HTERT RPE-1 (cell line): ENCODE measurements around the gene TADA1.

ENCODE experiments used
- in situ Hi-C: fragments of 300-500 bp; cut with MboI; formaldehyde crosslinking; loops from 4 replicates; pipeline ENCODE4 v1.14.3; 2020; ENCODE audit warnings: low sequenced_read_pairs

TADA1 gene, protein sequence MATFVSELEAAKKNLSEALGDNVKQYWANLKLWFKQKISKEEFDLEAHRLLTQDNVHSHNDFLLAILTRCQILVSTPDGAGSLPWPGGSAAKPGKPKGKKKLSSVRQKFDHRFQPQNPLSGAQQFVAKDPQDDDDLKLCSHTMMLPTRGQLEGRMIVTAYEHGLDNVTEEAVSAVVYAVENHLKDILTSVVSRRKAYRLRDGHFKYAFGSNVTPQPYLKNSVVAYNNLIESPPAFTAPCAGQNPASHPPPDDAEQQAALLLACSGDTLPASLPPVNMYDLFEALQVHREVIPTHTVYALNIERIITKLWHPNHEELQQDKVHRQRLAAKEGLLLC

DNA sequence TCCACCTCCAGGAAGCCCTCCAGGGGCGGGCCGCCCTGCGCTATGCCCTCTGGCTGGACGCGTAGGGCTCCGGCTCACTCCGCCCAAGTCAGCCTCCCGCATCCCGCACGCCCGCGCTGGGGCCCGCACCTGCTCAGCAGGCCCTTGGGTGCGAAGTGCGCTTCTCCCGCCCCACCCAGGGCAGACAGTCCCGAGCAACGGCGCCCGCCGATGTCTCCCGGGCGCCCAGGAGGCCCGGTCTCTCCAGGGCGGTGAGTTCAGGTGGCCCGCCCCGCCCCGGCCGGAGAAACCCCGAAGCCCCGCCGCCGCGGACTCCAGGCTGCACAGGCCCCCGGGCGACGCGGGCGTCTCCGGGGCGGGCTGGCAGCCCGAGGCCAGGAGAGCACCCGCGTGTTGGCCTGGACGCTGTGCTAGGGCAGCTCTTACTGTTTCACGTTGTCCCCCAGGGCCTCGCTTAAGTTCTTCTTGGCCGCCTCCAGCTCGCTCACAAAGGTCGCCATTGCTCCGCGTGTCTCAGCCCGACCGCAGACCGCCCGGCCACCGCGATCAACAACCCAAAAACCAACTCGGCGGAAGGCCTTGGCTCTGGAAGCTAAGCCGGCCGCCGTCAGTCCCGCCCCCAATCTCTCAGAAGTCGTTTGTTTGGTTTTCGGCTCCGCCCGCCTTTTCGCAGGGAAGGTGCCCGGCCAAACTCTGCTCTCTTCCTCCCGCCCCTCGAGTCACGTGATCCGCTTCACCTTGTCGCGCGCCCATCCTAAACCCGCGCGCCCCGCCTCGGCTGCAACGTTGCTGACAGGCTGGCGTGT is at the start of gene TADA1:
TSS of gene TADA1 (minus strand) at position 531 of the 806 bp plus-strand sequence. CDS start at position 500, 31 bp downstream.
- in situ Hi-C loops = no loop called here

DNA sequence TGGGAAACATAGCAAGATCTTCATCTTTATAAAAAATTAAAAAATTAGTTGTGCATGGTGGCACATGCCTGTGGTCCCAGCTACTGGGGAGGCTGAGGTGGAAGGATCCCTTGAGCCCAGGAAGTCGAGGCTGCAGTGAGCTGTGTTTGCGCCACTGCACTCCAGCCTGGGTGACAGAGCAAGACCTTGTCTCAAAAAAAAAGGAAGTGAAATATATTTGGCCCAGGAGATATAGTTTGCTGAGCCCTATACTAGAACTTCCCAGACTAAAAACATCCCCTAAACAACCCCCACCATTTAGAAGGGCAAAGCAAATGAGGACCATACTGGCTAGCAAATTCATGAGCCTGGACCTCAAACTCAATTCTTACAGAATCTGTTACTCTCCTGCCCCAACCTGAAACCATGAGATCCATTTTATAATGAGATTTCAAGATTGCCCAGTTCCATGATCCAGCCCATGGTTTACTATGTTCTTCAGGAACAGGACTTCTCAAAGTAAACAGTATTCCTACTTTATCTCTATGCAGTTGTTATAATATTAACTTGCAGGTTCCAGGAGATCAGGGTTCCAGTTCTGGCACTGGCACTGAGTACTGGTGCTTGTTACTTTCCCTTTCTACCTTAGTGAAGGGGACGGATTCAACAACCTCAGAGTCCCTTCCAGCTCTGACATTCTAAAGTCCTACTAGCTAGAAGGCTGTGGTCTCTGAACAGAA is 48.9 kb upstream of the TADA1 start:
- in situ Hi-C loops = no loop called here

DNA sequence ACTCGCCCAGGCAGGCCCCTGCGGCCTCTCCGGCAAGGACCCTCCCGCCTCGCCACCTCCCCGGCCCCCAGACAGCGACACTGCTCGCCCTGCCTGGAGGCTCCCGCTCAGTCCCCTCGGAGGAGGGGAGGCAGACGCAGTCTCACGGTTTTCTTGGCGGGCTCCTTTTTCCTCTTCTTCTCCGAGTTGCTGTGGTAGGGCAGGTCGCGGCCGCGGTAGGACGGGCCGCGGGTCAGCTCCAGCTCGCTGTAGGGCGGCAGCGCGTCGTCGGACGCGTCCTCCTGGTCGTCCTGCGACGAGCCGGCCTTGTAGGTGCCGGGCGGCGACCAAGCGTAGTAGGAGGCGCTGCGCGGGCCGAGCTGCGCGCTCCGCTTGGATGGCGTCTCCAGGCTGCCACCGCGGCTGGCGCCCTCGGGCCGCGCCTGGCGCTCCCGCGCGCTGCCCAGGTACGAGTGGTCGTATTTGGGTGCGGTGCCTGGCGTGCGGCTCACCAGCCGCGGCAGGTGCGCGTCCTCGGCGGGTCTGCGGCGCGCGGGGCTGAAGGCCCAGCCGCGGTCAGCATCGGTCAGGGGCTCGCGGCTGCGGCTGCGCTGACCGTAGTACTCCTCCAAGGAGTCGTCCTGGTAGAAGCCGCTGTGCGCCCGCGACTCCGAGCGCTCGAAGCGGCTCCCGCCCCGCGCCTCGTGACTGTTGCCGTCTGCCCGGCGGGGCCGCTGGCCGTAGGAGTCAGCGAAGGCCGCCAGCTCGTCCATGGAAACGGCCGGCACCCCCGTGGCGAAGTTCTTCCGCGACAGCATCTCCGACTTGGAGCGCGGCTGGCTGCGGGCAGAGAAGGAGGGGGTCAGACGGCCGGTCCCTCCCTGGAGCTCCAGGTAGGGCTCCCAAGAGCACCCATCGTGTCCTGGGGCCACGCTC is 44.8 kb upstream of the TADA1 start:
- in situ Hi-C loops = no loop called here

DNA sequence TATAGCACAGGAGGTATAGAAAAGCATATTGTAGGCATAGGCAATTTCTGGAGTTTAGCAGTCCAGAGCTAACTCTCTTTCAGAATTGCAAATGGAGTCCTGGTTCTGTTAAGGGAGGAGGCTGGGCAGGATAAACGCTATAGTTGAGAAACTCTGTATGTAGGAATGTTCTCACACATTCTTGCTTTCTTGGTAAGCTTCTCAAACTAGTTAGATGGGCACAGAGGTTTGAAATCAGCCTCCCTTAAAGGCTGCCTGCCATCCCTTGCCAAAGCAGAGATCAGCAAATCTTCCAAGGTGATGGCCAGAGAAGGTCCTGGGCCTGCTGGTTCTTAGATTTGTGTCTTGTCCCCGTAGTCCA is 42.9 kb upstream of the TADA1 start:
- in situ Hi-C loops = no loop called here

DNA sequence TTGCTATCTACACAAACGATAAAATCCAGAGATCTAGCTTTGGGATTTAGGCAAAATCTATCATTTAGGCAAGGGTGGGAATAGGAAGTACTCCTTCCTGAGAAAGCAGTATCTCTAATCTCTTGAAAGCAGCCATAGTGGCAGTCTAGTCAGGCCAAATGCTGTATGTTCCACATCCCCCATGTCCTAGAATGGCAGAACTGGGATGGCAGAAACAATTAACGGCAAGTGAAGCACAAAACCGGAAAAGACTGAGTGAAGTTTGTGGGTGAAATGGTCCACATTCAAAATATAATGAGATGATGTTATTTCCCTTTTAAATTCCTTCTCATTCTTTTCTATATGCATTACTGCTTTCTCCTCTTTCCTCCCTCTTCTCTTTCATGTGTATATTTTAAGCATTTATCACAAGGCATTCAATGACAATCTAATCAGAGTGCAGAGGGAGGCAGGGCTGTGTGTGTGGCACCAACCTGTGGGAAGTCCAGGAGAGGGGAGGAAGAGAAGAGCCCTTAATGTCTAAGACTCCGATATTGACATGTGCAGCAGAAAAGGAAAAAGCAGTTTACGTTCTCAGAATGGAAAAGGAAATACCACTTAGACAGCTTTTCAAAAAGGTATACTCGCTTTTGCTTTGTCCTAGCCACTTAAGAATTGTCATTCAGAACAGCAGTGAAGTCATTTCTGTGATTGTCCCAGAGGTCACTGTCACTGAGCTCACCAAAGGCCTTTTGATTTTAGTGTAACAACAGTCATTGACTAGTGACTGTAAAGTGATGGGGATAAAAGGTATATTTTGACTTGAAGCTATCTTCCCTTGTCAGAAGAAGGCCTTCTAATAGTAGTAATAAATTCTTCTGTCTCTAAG is 42.3 kb upstream of the TADA1 start:
- in situ Hi-C loops = no loop called here

DNA sequence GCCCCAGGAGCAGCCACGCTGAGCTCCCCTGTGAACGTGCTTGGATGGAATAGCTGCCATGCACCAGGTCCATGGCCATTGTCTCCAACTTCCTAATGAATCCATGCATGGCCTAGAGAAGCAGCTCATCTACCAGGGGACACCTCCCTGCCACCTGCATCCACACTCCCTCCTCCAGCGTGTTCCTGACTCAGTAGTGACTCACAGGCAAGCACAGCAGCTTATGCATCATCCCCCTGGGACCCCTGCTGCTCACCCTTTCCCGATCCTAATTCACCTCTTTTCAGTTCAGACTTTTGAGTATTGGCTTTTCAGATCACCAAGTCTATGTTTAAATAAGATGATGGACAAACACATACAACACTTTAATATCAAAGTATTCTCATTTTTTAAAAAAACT is 39.9 kb upstream of the TADA1 start:
- in situ Hi-C loops = no loop called here

DNA sequence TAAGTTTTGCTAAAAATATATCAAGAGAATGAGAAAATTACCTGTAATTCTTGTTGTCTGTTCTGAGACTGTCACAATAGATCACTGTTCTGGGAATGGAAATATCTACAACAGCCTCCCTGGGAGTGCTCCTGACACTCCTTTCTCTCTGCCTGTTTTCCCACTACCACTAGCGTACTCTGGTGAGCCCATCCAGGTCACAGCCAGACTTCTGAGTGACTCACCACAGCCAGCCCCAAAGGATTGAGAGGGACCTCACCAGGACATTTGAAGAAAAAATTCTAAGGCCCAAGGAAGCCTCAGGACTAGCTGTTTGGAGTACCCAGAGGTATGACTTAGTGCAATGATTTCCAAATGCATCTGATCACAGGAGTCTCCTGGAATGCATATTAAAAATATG is 39.0 kb upstream of the TADA1 start:
- in situ Hi-C loops = no loop called here

DNA sequence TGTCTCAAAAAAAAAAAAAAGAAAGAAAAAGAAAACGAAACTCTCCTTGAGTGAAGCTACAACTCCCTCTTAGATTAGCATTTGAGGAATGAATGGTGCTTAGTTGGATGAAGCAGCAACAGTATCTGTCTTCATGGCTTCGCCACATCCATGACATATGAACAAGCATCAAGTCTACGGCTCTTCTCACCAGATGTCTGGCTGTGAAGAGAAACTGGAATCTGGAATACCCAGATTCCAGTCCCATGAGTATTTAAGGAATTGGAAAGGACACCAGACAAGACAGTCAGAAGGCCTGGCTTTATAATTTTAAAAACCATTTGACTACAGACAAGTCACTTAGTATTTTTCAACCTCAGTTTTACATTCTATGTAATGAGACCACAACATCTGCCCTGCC is 38.0 kb upstream of the TADA1 start:
- in situ Hi-C loops = no loop called here

DNA sequence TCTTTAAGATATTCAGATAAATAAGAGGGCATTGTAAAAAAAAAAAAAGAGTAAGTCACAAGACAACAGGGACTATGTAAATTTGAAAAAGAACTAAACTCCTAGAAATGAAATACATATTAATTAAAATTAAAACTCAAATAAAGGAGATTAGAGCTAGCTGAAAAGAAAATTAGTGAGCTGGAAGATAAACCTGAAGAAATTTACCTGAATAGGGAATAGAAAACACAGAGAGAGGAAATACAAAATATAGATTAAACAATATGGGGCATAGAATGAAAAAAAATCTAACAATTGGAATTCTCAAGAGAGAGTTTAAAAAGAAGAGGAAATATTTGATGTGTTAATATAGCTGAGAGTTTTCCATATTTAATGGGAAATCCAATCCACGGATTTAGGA is 35.6 kb upstream of the TADA1 start:
- in situ Hi-C loops = no loop called here

DNA sequence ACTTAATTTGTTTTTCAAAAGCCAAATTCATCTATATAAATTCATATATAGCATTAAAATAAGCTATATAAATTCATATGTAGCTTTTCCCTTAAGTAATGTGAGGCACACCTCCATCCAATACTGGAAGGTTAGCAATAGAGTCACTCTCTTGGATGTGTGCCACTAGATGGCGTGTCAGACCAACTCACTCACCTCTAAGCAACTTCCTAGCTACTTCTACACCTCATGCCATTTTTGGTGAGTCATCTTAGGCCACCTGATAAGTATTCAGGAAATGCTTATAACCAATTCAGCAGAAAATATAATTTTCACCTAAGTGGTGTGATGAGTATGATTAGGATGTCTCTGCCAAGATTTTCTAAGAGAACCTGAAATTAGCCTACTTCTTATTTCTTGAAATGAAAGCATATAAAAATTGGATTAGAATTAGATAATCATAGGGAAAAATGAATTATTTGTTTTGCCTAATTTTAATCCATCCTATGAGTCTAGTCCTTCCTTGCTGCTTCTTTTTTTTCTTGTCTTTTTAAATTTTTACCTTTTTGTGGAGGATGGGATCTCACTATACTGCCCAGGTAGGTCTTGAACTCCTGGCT is 34.4 kb upstream of the TADA1 start:
- in situ Hi-C loops = no loop called here

DNA sequence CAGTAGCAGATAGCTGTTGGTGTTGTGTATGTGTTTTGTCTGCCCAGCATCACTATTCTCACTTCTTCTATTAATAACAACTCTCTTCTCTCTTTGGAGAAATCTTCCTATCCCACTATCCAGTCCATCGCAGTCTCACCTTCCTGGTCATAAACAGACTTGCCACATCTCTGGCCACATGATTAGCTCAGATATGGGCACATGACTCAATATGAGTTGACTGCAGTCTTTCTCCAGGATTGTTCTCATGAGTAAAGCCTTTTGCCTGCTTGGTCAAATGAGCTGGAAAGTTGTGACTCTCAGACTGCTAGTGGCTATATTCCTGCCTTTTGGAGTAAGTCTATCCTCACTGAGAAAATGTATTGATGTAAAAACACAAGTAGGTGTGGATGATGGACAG is 32.9 kb upstream of the TADA1 start:
- in situ Hi-C loops = no loop called here

DNA sequence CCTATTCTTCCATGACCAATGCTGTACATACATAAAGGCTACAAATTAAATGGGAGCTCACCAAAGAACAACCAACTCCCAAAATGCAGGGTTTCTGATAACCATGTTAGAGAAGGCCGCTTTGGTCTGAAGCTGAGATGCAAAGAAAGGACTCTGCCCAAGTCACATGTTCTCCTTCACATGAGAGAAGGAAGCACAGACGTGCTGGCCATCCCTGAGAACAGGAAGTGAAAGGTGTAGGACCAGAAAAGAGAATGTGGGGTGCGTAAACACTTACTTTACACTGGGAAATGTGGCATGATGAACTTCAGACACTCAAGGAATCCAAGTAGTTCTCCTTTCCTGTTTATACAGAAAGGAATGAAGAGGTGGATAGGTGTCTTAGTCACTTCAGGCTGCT is 31.7 kb upstream of the TADA1 start:
- in situ Hi-C loops = no loop called here

DNA sequence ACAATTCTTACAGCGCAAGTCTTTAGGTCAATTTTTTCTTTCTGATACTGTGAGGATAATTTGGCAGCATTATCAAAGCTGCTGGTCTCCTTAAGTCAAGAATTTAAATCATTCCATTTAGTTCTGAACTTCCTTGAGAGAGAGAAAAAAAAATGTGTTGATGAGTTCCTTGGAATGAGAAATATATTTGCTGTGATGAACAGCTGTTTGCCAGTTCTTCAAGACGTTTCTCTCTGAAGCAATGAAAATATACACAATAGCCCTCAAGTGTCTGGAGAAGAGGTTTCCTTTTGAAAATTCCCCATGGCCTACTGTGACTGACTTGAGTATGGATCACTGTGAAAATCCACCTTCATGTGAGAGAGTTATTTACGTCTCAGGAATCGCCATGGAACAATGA is 31.0 kb upstream of the TADA1 start:
- in situ Hi-C loops = no loop called here

DNA sequence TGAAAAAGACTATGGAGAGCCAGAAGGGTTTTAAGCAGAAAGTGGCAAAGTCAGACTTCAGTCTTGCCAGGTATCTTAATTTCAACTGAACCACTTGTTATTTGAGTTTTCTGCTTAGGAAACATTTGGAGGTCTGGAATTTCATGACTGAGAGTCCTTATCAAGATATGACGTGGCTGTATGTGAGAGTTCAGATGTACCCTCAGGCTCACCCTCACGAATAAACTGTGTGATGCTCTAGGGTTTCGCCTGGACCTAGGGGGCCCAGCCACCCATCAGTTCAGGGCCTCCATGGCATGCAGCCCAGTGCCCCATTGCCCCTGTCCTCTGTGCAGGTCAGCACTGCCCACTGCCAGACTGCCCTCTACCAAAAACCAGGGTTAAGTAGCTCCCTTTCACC is 30.6 kb upstream of the TADA1 start:
- in situ Hi-C loops = no loop called here

DNA sequence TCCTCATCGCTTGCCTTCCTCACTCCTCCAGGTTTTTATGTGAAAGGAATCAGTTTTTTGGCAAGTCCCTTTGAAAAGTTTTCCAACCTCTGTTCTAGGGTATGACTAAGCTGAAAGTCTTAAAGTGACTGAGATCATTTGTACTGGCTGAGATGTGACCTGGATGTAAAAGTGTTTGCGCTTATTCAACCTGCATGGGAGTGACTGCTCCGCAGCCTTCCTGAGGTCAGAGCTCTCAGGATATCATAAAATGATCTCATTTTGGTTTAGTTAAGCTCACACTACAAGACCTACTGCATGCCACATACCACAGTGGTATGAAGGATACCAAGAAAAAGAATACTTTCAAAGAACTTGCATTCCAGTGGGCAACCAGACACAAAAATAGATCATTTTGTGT is 29.8 kb upstream of the TADA1 start:
- in situ Hi-C loops = no loop called here

DNA sequence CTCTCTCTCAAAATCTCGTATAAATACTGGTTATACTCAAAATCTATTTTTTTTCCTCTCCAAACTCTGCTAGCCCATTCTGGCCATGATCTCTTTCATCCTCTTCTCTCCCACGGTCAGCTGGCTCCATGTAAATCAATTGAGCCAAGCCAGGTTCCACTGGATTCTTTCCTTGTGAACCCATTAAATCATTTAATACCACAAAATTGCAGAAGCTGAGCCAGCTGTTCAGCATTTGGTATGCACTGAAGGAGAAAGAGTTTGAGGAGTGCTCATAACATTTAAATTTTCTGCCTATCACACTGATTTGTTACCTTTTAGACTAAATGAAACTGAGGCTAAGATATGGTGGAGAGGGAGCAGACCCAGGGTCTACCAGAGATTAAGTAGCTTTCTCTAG is 29.1 kb upstream of the TADA1 start:
- in situ Hi-C loops = no loop called here

DNA sequence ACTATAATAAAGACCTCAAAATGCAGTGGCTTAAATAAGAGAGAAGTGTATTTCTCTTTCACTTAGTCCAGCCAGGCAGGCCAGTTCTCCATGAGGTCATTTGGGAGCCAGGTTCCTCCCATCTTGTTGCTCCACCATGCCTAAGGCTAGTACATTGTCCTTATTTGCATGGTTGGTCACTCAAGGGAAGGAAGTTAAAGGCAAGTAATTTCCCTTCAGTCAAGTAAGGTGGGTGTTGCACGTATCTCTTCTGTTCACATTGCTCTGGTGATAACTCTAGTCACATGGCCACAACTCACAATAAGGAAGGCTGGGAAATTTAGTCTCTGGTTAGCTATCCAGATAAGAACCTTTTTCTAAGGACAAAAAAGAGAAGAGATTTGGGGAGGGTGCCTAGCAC is 27.2 kb upstream of the TADA1 start:
- in situ Hi-C loops = no loop called here

DNA sequence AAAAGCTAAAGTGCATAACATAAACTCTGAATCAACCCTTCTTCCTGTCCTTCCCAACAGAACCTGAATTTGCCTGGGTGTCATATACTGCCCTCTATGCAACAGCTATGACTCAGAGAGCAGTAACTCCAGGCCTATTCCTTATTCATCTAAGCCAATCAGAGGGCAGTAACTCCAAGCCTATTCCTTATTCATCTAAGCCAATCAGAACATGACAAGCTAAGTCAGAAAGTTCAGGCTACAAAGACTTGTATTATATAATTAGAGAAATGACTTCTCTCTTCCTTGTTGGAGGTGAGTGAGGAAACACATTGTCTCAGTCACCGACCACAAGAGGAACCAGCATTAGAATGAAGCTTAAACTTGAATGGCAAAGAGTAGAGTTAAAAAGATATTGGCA is 26.2 kb upstream of the TADA1 start:
- in situ Hi-C loops = no loop called here

DNA sequence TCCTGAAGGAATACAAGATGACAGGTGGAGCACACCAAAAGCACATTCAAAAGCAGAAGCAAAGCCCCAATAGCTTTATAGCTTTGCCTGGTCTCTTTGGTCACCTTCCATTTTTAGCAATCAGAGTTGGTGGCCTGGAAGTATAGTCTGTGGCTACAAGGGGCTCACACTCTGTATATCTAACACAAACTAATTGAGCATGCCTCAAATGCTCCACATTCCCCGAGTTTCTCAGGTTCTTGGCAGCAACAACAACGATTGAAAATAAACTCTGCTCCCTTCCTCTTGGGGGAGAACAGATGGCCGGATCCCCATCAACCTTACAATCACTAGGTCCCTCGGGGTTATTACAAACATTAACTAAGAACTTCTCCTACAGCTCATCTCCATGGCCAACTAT is 24.9 kb upstream of the TADA1 start:
- in situ Hi-C loops = no loop called here

DNA sequence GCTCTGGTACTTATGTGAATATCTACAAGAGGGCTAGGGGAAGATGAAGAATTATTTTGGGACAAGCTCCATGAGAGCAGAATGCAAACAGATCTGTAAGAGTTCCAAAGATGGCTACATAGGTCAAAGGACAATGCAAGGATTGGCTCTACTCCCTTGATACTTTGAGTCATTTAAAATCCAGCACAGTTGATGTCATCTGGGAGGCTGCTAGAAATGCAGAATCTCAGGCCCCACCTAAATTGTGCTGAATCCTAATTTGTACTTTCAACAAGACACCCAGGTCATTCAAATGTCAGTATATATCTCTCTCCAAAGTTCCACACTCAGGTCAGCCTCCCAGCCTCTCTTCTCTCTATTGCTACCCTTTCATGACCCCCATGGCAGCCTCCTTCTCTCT is 23.7 kb upstream of the TADA1 start:
- in situ Hi-C loops = no loop called here
